BJ (cell line): ENCODE results near the gene EHBP1L1. TPM values are rescaled to one million over a fixed set of nuclear protein-coding genes. Genes with fewer than 3 reads are reported as not detected.
"Not testable (repeated sequence)": the region's sequence is repeated elsewhere in the genome, so short reads cannot be mapped to it uniquely, and the experiment has no call there.

Source experiments
- CTCF ChIA-PET: fragments of 350-600 bp; formaldehyde crosslinking; extraction: SDS; loops from one replicate; lab custom pipeline; 2021; ENCODE audit warnings: antibody characterized with exemption, inconsistent platforms; lab: Yijun Ruan, JAX
- POLR2A ChIA-PET: fragments of 300-600 bp; sonication (Branson Sonifier 250); formaldehyde crosslinking; extraction: SDS; loops from one replicate; lab custom pipeline; 2021; ENCODE audit warnings: antibody characterized with exemption; lab: Charles Lee
- DNase-seq: peaks from one replicate; pipeline ENCODE4 v3.0.0-alpha.2; 2011; ENCODE audit warnings: low read depth
- H3K27me3 ChIP-seq: 2 replicates; pipeline ENCODE4 v1.6.0; 2011; ENCODE audit warnings: low read length; ENCODE audit not compliant: control insufficient read depth, insufficient read depth
- H3K36me3 ChIP-seq: 2 replicates; pipeline ENCODE4 v1.5.1; 2011; ENCODE audit warnings: low read length; ENCODE audit not compliant: control insufficient read depth, insufficient read depth
- H3K4me3 ChIP-seq: 2 replicates; pipeline ENCODE4 v1.5.1; 2011; ENCODE audit warnings: low read depth, mild to moderate bottlenecking, control low read depth, low read length
- CTCF ChIP-seq: IDR thresholded peaks from 2 replicates; pipeline ENCODE4 v1.5.1; 2011; ENCODE audit warnings: low read depth, mild to moderate bottlenecking, control low read depth, inconsistent platforms, low read length, moderate library complexity; ENCODE audit not compliant: insufficient read depth
- polyA plus RNA-seq: library from polyadenylated mRNA; depleted of rRNA; stranded (reverse); fragments of >200 nt; gene quantifications from 2 replicates; pipeline ENCODE4 v1.2.3, GENCODE V29; 2011

Gene EHBP1L1
- polyA plus RNA-seq, 1 experiment: 30.9 TPM

GRCh38 chr11:65636108-65637031, 60.5 kb downstream of the EHBP1L1 start:
- no peak for DNase-seq
- H3K36me3 ChIP-seq: peaks cover 38% of the 10 kb centered on the region
- ChIA-PET POLR2A (no interaction called here), CTCF (interaction anchor here (0.7 to 3.2 kb wide), 4 partner anchors 10 to 31 kb away, joined by 3 to 10 read pairs (median 4); no protein-coding TSS in a partner anchor)
- H3K4me3 ChIP-seq: no peak overlapping the region
- H3K27me3 ChIP-seq: no peaks in the 10 kb centered on the region
- TF ChIP-seq CTCF: no peak

- no peak for DNase-seq
- POLR2A ChIA-PET: interaction anchor here (0.8 kb wide), 1 partner anchor 15 kb away, joined by 4 read pairs; no protein-coding TSS in a partner anchor
- CTCF ChIA-PET: interaction anchor here (0.7 to 3.2 kb wide), 7 partner anchors 11 to 49 kb away, joined by 3 to 10 read pairs (median 4); no protein-coding TSS in a partner anchor
- Histone ChIP-seq H3K27me3 (no peaks in the 10 kb centered on the region), H3K36me3 (peaks cover 38% of the 10 kb centered on the region), H3K4me3 (no peak overlapping the region)
- TF ChIP-seq CTCF: no peak
Observed at GRCh38 chr11:65637032-65637557, 61.2 kb downstream of the EHBP1L1 start.

- DNase-seq: peak; percentile 60
- H3K4me3 ChIP-seq: peak within 1 kb of the TSS; percentile 86
- no peaks in the 10 kb centered on the region for H3K27me3 ChIP-seq
- POLR2A ChIA-PET: interaction anchor here (0.7 to 0.8 kb wide), 2 partner anchors 14 to 138 kb away, joined by 3 to 4 read pairs; no protein-coding TSS in a partner anchor
- CTCF ChIA-PET: interaction anchor here (0.6 to 3.2 kb wide), 9 partner anchors 9 to 76 kb away, joined by 3 to 10 read pairs (median 3); no protein-coding TSS in a partner anchor
- peaks cover 38% of the 10 kb centered on the region for H3K36me3 ChIP-seq
- TF ChIP-seq CTCF: peak; percentile 72
Observed at GRCh38 chr11:65637794-65638419, 62.1 kb downstream of the EHBP1L1 start, which contains the start of gene SIPA1. TSS of gene SIPA1 (plus strand) at chr11:65638101. CDS start at chr11:65640922, 2,821 bp downstream.

GRCh38 chr11:65639228-65639597, 63.4 kb downstream of the EHBP1L1 start:
- DNase-seq, POLR2A ChIA-PET, H3K27me3 ChIP-seq, H3K4me3 ChIP-seq: not testable (repeated sequence)
- peaks cover 36% of the 10 kb centered on the region for H3K36me3 ChIP-seq
- CTCF ChIA-PET: interaction anchor here (0.9 to 2.2 kb wide), 3 partner anchors 11 to 14 kb away, joined by 4 to 5 read pairs (median 4); no protein-coding TSS in a partner anchor

DNA sequence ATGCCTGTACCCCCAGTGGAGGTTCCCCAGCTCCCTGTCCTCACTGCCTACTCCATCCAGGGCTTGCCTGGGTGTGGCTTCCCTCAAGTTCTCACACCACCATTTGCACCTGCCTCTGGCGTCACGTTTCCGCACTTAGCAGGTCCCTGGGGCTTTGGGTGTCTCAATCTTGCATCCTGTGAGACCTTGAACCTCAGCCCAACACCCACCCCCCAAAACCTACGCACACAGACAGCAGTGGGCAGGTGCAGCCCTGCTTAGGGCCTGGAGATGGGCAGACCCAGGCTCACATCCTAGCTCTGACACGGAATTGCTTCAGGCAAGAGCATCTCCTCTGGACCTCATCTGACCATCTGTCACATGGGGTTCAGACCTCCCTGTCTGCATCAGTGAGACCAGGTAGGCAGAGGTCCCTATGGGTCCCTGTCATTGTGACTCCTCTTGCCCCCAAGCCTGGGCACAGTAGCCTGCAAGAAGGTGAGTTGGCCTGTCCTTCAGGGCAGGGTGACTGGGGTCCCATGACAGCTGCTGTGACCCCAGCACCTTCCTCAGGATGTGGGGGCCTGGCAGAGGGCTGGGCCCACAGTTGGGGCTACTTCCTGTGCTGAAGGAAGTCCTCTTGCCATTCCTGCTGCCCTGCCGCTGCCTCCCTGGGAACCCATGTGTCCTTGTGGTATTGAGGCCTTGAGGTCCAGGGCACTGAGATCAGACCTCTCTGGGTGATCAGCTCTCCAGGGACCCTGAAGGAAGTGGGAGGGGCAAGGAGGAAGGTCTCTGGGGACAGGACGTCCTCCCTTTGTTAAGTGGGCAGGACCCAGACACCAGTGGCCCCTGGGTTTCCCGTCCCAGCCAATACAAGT, 64.0 kb downstream of the EHBP1L1 start:
- POLR2A ChIA-PET: no interaction called here
- CTCF ChIA-PET: no interaction called here
- no peaks in the 10 kb centered on the region for H3K27me3 ChIP-seq
- no peak overlapping the region for H3K4me3 ChIP-seq
- no peak for DNase-seq
- no peak for TF ChIP-seq CTCF
- H3K36me3 ChIP-seq: peaks cover 30% of the 10 kb centered on the region
